ENCODE measurements around the gene UVSSA. TPM values are rescaled to one million over a fixed set of nuclear protein-coding genes. Genes with fewer than 3 reads are reported as not detected.

UVSSA gene
- total and polyA plus RNA-seq, 5 donors from 2014 or later: 2.1 to 42.9 (median 4.0) TPM

GRCh38 chr4:1378559-1379231 is 31.7 kb downstream of the UVSSA start:
- Histone ChIP-seq H3K9me3 (ENCODE audit: control insufficient read depth in 2 of 2, low read length in 2 of 2) (no peaks in the 10 kb centered on the region), H3K4me1 (ENCODE audit: control insufficient read depth, insufficient read depth, low read length, poor library complexity, severe bottlenecking) (no peaks in the 10 kb centered on the region), H3K27ac (ENCODE audit: insufficient read depth, low read length, poor library complexity, severe bottlenecking) (no peak overlapping the region), H3K36me3 (ENCODE audit: control insufficient read depth, insufficient read depth, low read length) (no peaks in the 10 kb centered on the region), H3K4me3 (ENCODE audit: low read depth, low read length) (no peak overlapping the region), H3K27me3 (ENCODE audit: control insufficient read depth, insufficient read depth, low read length) (no peaks in the 10 kb centered on the region)
- Mint-ChIP-seq H3K27ac (no peak overlapping the region), H3K4me3 (no peak overlapping the region), H3K9me3 (no peaks in the 10 kb centered on the region), H3K4me1 (no peaks in the 10 kb centered on the region), H3K27me3 (no peaks in the 10 kb centered on the region), H3K36me3 (peaks cover 9% of the 10 kb centered on the region)
- ATAC-seq (ENCODE audit: low read depth in 2 of 2) (no peak), DNase-seq (no peak)

GRCh38 chr4:1379351-1379781 is 32.4 kb downstream of the UVSSA start:
- Mint-ChIP-seq H3K4me1 (no peaks in the 10 kb centered on the region), H3K4me3 (no peak overlapping the region), H3K36me3 (peaks cover 6% of the 10 kb centered on the region), H3K27me3 (no peaks in the 10 kb centered on the region), H3K27ac (peak overlapping the region in 1 of 3 donors; percentile 20), H3K9me3 (no peaks in the 10 kb centered on the region)
- Histone ChIP-seq H3K9me3 (ENCODE audit: control insufficient read depth in 2 of 2, low read length in 2 of 2) (no peaks in the 10 kb centered on the region), H3K36me3 (ENCODE audit: control insufficient read depth, insufficient read depth, low read length) (no peaks in the 10 kb centered on the region), H3K4me3 (ENCODE audit: low read depth, low read length) (no peak overlapping the region), H3K4me1 (ENCODE audit: control insufficient read depth, insufficient read depth, low read length, poor library complexity, severe bottlenecking) (no peaks in the 10 kb centered on the region), H3K27me3 (ENCODE audit: control insufficient read depth, insufficient read depth, low read length) (no peaks in the 10 kb centered on the region), H3K27ac (ENCODE audit: insufficient read depth, low read length, poor library complexity, severe bottlenecking) (no peak overlapping the region)
- DNase-seq (no peak), ATAC-seq (ENCODE audit: low read depth in 2 of 2) (no peak)

GRCh38 chr4:1379801-1380331 is 32.9 kb downstream of the UVSSA start:
- H3K27ac ChIP-seq (ENCODE audit: insufficient read depth, low read length, poor library complexity, severe bottlenecking): no peak overlapping the region
- Mint-ChIP-seq H3K27me3 (no peaks in the 10 kb centered on the region), H3K36me3 (peaks cover 6% of the 10 kb centered on the region), H3K9me3 (no peaks in the 10 kb centered on the region), H3K4me1 (no peaks in the 10 kb centered on the region), H3K4me3 (no peak overlapping the region), H3K27ac (peak overlapping the region in 1 of 3 donors; percentile 60)
- H3K27me3 ChIP-seq (ENCODE audit: control insufficient read depth, insufficient read depth, low read length): no peaks in the 10 kb centered on the region
- no peak for DNase-seq
- H3K4me3 ChIP-seq (ENCODE audit: low read depth, low read length): no peak overlapping the region
- H3K4me1 ChIP-seq (ENCODE audit: control insufficient read depth, insufficient read depth, low read length, poor library complexity, severe bottlenecking): no peaks in the 10 kb centered on the region
- ATAC-seq (ENCODE audit: low read depth in 2 of 2): no peak
- H3K36me3 ChIP-seq (ENCODE audit: control insufficient read depth, insufficient read depth, low read length): no peaks in the 10 kb centered on the region
- H3K9me3 ChIP-seq (ENCODE audit: control insufficient read depth in 2 of 2, low read length in 2 of 2): no peaks in the 10 kb centered on the region

DNA sequence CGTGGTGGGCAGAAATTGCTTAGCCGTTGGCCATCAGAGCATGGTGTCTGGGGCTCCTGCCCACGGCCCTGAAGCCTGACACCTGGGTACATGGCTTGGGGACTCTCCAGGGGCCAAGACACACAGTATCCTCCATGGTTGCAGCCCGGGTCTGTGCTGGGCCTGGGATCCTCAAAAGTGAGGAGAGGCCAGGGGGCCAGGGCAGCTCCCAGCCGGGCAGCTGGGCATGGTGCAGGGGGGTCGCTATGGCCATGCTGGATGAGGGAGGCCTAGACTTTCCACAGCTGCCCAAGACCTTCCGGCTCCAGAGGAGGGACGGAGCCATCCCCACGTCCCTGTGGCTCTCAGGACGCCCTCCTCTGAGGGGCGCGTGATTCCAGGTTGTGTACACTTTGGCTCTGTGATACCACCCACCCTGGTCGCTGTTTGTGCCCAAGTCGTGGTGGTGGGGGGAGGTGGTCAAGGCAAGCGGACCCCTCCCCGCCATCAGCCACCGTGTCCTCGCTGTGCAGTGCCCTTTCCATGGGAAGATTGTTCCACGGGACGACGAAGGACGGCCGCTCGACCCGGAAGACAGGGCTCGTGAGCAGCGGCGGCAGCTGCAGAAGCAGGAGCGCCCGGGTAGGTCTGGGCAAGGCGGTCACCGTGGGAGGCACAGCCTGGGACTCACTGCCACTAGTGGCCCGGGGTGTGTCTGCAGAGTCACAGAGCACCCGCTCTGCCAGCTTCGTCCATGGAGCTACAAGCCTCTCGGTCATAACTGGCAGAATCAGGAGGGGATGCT is 33.6 kb downstream of the UVSSA start:
- Mint-ChIP-seq H3K4me1 (no peaks in the 10 kb centered on the region), H3K36me3 (peaks cover 7% of the 10 kb centered on the region), H3K9me3 (no peaks in the 10 kb centered on the region), H3K27ac (no peak overlapping the region), H3K27me3 (no peaks in the 10 kb centered on the region), H3K4me3 (no peak overlapping the region)
- H3K36me3 ChIP-seq (ENCODE audit: control insufficient read depth, insufficient read depth, low read length): no peaks in the 10 kb centered on the region
- H3K27ac ChIP-seq (ENCODE audit: insufficient read depth, low read length, poor library complexity, severe bottlenecking): no peak overlapping the region
- DNase-seq (no peak), ATAC-seq (ENCODE audit: low read depth in 2 of 2) (no peak)
- H3K9me3 ChIP-seq (ENCODE audit: control insufficient read depth in 2 of 2, low read length in 2 of 2): no peaks in the 10 kb centered on the region
- no peak overlapping the region for H3K4me3 ChIP-seq (ENCODE audit: low read depth, low read length)
- no peaks in the 10 kb centered on the region for H3K4me1 ChIP-seq (ENCODE audit: control insufficient read depth, insufficient read depth, low read length, poor library complexity, severe bottlenecking)
- no peaks in the 10 kb centered on the region for H3K27me3 ChIP-seq (ENCODE audit: control insufficient read depth, insufficient read depth, low read length)

- H3K4me1 ChIP-seq (ENCODE audit: control insufficient read depth, insufficient read depth, low read length, poor library complexity, severe bottlenecking): no peaks in the 10 kb centered on the region
- DNase-seq (no peak), ATAC-seq (ENCODE audit: low read depth in 2 of 2) (no peak)
- H3K27ac Mint-ChIP-seq: no peak overlapping the region
- H3K4me3 ChIP-seq (ENCODE audit: low read depth, low read length): no peak overlapping the region
- no peaks in the 10 kb centered on the region for H3K4me1 Mint-ChIP-seq
- H3K36me3 ChIP-seq (ENCODE audit: control insufficient read depth, insufficient read depth, low read length): peaks cover 4% of the 10 kb centered on the region
- no peaks in the 10 kb centered on the region for H3K9me3 Mint-ChIP-seq
- peaks cover 13% of the 10 kb centered on the region for H3K36me3 Mint-ChIP-seq
- H3K4me3 Mint-ChIP-seq: no peak overlapping the region
- H3K27ac ChIP-seq (ENCODE audit: insufficient read depth, low read length, poor library complexity, severe bottlenecking): no peak overlapping the region
- H3K27me3 ChIP-seq (ENCODE audit: control insufficient read depth, insufficient read depth, low read length): no peaks in the 10 kb centered on the region
- no peaks in the 10 kb centered on the region for H3K9me3 ChIP-seq (ENCODE audit: control insufficient read depth in 2 of 2, low read length in 2 of 2)
- H3K27me3 Mint-ChIP-seq: no peaks in the 10 kb centered on the region
These were observed 34.2 kb downstream of the UVSSA start for GRCh38 chr4:1381181-1381621.

GRCh38 chr4:1381944-1382541 is 35.0 kb downstream of the UVSSA start:
- Histone ChIP-seq H3K4me3 (ENCODE audit: low read depth, low read length) (no peak overlapping the region), H3K36me3 (ENCODE audit: control insufficient read depth, insufficient read depth, low read length) (peaks cover 6% of the 10 kb centered on the region), H3K9me3 (ENCODE audit: control insufficient read depth in 2 of 2, low read length in 2 of 2) (no peaks in the 10 kb centered on the region), H3K4me1 (ENCODE audit: control insufficient read depth, insufficient read depth, low read length, poor library complexity, severe bottlenecking) (no peaks in the 10 kb centered on the region), H3K27me3 (ENCODE audit: control insufficient read depth, insufficient read depth, low read length) (no peaks in the 10 kb centered on the region), H3K27ac (ENCODE audit: insufficient read depth, low read length, poor library complexity, severe bottlenecking) (no peak overlapping the region)
- H3K9me3 Mint-ChIP-seq: no peaks in the 10 kb centered on the region
- ATAC-seq (ENCODE audit: low read depth in 2 of 2) (no peak), DNase-seq (no peak)
- H3K4me1 Mint-ChIP-seq: no peaks in the 10 kb centered on the region
- no peak overlapping the region for H3K27ac Mint-ChIP-seq
- H3K27me3 Mint-ChIP-seq: no peaks in the 10 kb centered on the region
- H3K36me3 Mint-ChIP-seq: peaks cover 20% of the 10 kb centered on the region
- no peak overlapping the region for H3K4me3 Mint-ChIP-seq

- no peaks in the 10 kb centered on the region for H3K27me3 Mint-ChIP-seq
- H3K36me3 Mint-ChIP-seq: peaks cover 28% of the 10 kb centered on the region
- ATAC-seq (ENCODE audit: low read depth in 2 of 2) (no peak), DNase-seq (no peak)
- Histone ChIP-seq H3K36me3 (ENCODE audit: control insufficient read depth, insufficient read depth, low read length) (peaks cover 6% of the 10 kb centered on the region), H3K27me3 (ENCODE audit: control insufficient read depth, insufficient read depth, low read length) (no peaks in the 10 kb centered on the region), H3K9me3 (ENCODE audit: control insufficient read depth in 2 of 2, low read length in 2 of 2) (peaks cover 0 to under 1% of the 10 kb centered on the region in 2 experiments), H3K27ac (ENCODE audit: insufficient read depth, low read length, poor library complexity, severe bottlenecking) (no peak overlapping the region), H3K4me3 (ENCODE audit: low read depth, low read length) (no peak overlapping the region), H3K4me1 (ENCODE audit: control insufficient read depth, insufficient read depth, low read length, poor library complexity, severe bottlenecking) (no peaks in the 10 kb centered on the region)
- H3K27ac Mint-ChIP-seq: no peak overlapping the region
- no peaks in the 10 kb centered on the region for H3K4me1 Mint-ChIP-seq
- H3K9me3 Mint-ChIP-seq: peaks cover 0 to 3% (median 0%) of the 10 kb centered on the region in 7 donors
- no peak overlapping the region for H3K4me3 Mint-ChIP-seq
These were observed 36.0 kb downstream of the UVSSA start for GRCh38 chr4:1382776-1383727.
